SK-N-SH treated with all-trans-retinoic acid at 6 μM for 48 hours (cell line): ENCODE results near the gene ZEB2.

Experiments
- ARNTL ChIP-seq: fragments of 450-650 bp; formaldehyde crosslinking; IDR thresholded peaks from 2 replicates; pipeline ENCODE4 v1.5.0; 2020; ENCODE audit warnings: low read depth, mild to moderate bottlenecking, moderate library complexity, borderline replicate concordance
- ESRRG ChIP-seq: fragments of 250-450 bp; sonication (Bioruptor Pico); IDR thresholded peaks from 2 replicates; pipeline ENCODE4 v1.6.1; 2021; ENCODE audit warnings: mild to moderate bottlenecking
- ISL1 ChIP-seq: fragments of 250-450 bp; sonication (Bioruptor Pico); IDR thresholded peaks from 2 replicates; pipeline ENCODE4 v2.1.2; 2022; ENCODE audit warnings: mild to moderate bottlenecking, moderate library complexity
- PATZ1 ChIP-seq: fragments of 250-450 bp; sonication (Bioruptor Pico); IDR thresholded peaks from 2 replicates; pipeline ENCODE4 v1.8.0; 2020; ENCODE audit warnings: mild to moderate bottlenecking, moderate library complexity, borderline replicate concordance
- PPARA ChIP-seq: fragments of 250-450 bp; sonication (Bioruptor Pico); IDR thresholded peaks from 2 replicates; pipeline ENCODE4 v1.5.0; 2020; ENCODE audit warnings: mild to moderate bottlenecking, borderline replicate concordance
- RARB ChIP-seq: fragments of 250-450 bp; sonication (Bioruptor Pico); IDR thresholded peaks from 2 replicates; pipeline ENCODE4 v1.8.0; 2021; ENCODE audit warnings: mild to moderate bottlenecking, moderate library complexity
- ZFP3 ChIP-seq: fragments of 250-450 bp; sonication (Bioruptor Pico); IDR thresholded peaks from 2 replicates; pipeline ENCODE4 v1.5.0; 2020; ENCODE audit warnings: mild to moderate bottlenecking, moderate library complexity
- TF ChIP-seq, protein P1 (sequence below): fragments of 250-450 bp; sonication (Bioruptor Pico); IDR thresholded peaks from 2 replicates; pipeline ENCODE4 v1.5.1; 2020; ENCODE audit warnings: low read depth, mild to moderate bottlenecking, moderate library complexity
- TF ChIP-seq, protein P2 (sequence below): fragments of 250-450 bp; sonication (Bioruptor Pico); IDR thresholded peaks from 2 replicates; pipeline ENCODE4 v1.8.0; 2021; ENCODE audit warnings: low read depth, mild to moderate bottlenecking, moderate library complexity, borderline replicate concordance

DNA sequence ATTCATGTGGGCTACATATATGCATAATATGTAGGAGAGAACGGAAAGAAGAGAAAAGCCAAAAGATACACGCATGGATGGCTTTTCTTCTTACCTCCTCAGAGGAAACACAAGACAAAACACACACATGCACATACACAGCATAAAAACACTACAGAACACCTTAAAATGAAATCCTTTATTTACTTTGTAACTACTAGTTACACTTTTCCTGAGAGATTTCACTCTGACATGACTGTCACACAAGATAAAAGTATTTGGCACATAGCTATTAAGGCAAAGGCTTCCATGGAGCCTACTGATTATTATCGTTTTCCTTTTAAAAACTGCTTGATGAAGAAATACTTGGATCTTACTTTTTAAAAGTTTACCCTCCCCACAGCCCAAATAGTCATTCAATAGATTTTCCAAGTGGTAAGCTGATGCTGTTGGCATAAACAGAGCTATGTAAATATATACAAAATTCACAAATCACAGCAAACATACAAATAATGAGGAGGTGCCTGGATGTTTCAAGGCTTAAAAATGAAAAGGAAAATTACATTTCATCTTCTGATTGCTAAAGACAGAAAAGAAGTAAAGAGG, 8.6 kb downstream of the ZEB2 start:
- TF ChIP-seq ESRRG (CRISPR knock-in tag) (no peak), PATZ1 (CRISPR knock-in tag) (no peak), ZFP3 (CRISPR knock-in tag) (no peak), PPARA (CRISPR knock-in tag) (no peak), ARNTL (CRISPR knock-in tag) (no peak), RARB (CRISPR knock-in tag) (no peak), ISL1 (CRISPR knock-in tag) (no peak)
- TF ChIP-seq, protein P1, sequence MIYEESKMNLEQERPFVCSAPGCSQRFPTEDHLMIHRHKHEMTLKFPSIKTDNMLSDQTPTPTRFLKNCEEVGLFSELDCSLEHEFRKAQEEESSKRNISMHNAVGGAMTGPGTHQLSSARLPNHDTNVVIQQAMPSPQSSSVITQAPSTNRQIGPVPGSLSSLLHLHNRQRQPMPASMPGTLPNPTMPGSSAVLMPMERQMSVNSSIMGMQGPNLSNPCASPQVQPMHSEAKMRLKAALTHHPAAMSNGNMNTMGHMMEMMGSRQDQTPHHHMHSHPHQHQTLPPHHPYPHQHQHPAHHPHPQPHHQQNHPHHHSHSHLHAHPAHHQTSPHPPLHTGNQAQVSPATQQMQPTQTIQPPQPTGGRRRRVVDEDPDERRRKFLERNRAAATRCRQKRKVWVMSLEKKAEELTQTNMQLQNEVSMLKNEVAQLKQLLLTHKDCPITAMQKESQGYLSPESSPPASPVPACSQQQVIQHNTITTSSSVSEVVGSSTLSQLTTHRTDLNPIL (CRISPR knock-in tag) = no peak
- TF ChIP-seq, protein P2, sequence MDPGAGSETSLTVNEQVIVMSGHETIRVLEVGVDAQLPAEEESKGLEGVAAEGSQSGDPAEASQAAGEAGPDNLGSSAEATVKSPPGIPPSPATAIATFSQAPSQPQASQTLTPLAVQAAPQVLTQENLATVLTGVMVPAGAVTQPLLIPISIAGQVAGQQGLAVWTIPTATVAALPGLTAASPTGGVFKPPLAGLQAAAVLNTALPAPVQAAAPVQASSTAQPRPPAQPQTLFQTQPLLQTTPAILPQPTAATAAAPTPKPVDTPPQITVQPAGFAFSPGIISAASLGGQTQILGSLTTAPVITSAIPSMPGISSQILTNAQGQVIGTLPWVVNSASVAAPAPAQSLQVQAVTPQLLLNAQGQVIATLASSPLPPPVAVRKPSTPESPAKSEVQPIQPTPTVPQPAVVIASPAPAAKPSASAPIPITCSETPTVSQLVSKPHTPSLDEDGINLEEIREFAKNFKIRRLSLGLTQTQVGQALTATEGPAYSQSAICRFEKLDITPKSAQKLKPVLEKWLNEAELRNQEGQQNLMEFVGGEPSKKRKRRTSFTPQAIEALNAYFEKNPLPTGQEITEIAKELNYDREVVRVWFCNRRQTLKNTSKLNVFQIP (CRISPR knock-in tag) = no peak
